Colonic mucosa (tissue), 4 donors: ENCODE measurements around the gene ING4. TPM values are rescaled to one million over a fixed set of nuclear protein-coding genes. Genes with fewer than 3 reads are reported as not detected.

Experiments used
- DNase-seq: peaks from one replicate; pipeline ENCODE4 v3.0.0-alpha.2; 2020
- H3K27ac ChIP-seq: fragments of 200-600 bp; one replicate; pipeline ENCODE4 v1.8.0; 2021
- H3K27me3 ChIP-seq: fragments of 200-600 bp; one replicate; pipeline ENCODE4 v1.8.0; 2021
- H3K36me3 ChIP-seq: fragments of 200-600 bp; one replicate; pipeline ENCODE4 v1.8.0; 2021
- H3K4me1 ChIP-seq: fragments of 200-600 bp; one replicate; pipeline ENCODE4 v1.8.0; 2021; ENCODE audit warnings: mild to moderate bottlenecking
- H3K4me3 ChIP-seq: fragments of 200-600 bp; one replicate; pipeline ENCODE4 v1.8.0; 2021
- H3K9ac ChIP-seq, 2 donors: one replicate each; pipeline ENCODE4 v1.7.0; 2013; ENCODE audit warnings: control low read depth in 2 of 2, low read depth in 2 of 2, low read length in 2 of 2
- H3K9me3 ChIP-seq: fragments of 200-600 bp; one replicate; pipeline ENCODE4 v1.8.0; 2021
- CTCF ChIP-seq: fragments of 200-600 bp; IDR thresholded peaks from one replicate; pipeline ENCODE4 v1.8.0; 2022; ENCODE audit warnings: antibody characterized with exemption, mild to moderate bottlenecking
- intact Hi-C: fragments of 100-400 bp; cut with DNase I; formaldehyde crosslinking; loops from one replicate; pipeline ENCODE4 v1.14.1; 2022
- total RNA-seq, 2 donors: library from RNA; stranded (reverse); fragmentation: NEBNext Ultra II Directional in 1 of 2; extraction: Animal tissue kit (Norgen Biotek cat#: 25700) in 1 of 2; gene quantifications; one replicate each; pipeline ENCODE4 v1.2.1, GENCODE V29; 2021
- donor health status: healthy.
- donor health status: DM: no; HTN: no; CAD: no.
- donor health status: DM: no; HTN: no; CAD: no.

Gene ING4
- total RNA-seq, 2 donors from 2014 or later: 20.0 to 33.8 TPM

DNA sequence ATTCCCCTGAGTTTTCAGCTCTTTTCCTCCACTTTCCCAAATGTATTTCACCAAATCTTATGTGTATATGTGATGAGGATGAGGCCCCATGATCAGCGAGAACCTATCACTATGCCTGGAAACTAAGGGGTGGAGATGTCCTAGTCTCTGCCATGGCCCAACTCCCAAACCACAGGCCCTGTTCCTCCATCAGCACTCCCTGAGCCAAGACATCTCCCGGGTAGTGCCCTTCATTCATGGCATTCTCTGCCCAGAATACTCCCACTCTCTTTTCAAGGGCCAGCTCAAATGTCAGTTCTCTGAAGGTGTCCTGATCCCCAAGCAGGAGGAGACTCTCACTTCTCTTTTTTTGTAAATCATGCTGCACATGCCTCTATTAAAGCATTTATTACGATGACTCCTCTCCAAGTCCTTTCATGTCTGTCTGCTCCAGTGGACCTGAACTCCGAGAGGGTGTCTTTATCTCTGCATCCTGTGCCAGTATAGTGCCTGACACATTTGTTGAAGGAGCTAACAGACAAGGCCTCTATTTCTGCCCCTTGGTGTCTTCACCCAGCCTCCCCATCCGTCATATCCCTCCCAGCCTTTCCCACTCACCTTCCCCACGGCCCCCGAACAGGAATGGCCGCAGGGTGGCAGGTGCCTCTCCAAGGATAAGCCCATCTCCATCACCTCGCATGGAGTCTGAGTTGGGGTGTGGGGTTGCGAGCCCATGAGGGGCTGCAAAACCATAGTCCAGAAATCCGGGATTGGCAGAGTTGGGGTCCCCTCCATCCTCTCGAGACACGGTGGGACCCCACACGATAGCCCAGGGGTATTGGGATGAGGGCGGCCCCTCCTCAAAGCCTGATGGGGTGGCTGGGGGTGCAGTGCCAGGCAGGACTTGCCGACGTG lies 34.0 kb upstream of the ING4 start:
- peaks cover 23% of the 10 kb centered on the region for H3K27me3 ChIP-seq
- intact Hi-C loops: no loop called here
- DNase-seq: no peak

GRCh38 chr12:6695313-6696045 lies 32.6 kb upstream of the ING4 start:
- DNase-seq: no peak
- Histone ChIP-seq H3K27ac (no peak overlapping the region), H3K36me3 (no peaks in the 10 kb centered on the region), H3K9me3 (no peaks in the 10 kb centered on the region), H3K4me1 (no peaks in the 10 kb centered on the region), H3K27me3 (peaks cover 8% of the 10 kb centered on the region), H3K4me3 (no peak overlapping the region), H3K9ac (no peak overlapping the region)
- no peak for TF ChIP-seq CTCF
- intact Hi-C loops: no loop called here

More for the DNA sequence above, 34.0 kb upstream of the ING4 start:
- Histone ChIP-seq H3K36me3 (no peaks in the 10 kb centered on the region), H3K9ac (no peak overlapping the region), H3K27ac (no peak overlapping the region), H3K9me3 (no peaks in the 10 kb centered on the region), H3K4me1 (peaks cover 3% of the 10 kb centered on the region), H3K4me3 (no peak overlapping the region)
- no peak for TF ChIP-seq CTCF

DNA sequence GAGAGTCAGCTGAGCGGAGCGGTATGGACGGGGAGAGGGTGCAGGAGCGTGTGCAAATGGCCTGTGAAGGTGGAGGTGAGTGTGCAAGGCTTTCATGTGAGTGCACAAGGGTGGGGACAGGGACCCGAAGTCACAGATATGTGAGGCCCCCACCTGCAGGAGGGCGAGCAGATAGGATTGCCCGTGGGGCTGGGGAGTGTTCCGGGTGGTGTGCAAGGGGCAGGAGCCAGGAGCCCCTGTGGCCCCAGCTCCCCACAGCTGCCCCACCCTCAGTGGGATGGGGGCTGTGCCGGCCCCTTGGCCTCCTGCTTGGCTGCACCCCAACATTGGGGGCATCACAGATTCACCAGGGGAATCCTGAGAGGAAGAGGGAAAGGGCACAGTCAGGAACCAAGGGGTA lies 31.8 kb upstream of the ING4 start:
- intact Hi-C loops: no loop called here
- Histone ChIP-seq H3K27me3 (peaks cover under 1% of the 10 kb centered on the region), H3K9me3 (no peaks in the 10 kb centered on the region), H3K36me3 (no peaks in the 10 kb centered on the region), H3K4me3 (no peak overlapping the region), H3K9ac (no peak overlapping the region), H3K4me1 (no peaks in the 10 kb centered on the region), H3K27ac (no peak overlapping the region)
- no peak for DNase-seq
- TF ChIP-seq CTCF: no peak

DNA sequence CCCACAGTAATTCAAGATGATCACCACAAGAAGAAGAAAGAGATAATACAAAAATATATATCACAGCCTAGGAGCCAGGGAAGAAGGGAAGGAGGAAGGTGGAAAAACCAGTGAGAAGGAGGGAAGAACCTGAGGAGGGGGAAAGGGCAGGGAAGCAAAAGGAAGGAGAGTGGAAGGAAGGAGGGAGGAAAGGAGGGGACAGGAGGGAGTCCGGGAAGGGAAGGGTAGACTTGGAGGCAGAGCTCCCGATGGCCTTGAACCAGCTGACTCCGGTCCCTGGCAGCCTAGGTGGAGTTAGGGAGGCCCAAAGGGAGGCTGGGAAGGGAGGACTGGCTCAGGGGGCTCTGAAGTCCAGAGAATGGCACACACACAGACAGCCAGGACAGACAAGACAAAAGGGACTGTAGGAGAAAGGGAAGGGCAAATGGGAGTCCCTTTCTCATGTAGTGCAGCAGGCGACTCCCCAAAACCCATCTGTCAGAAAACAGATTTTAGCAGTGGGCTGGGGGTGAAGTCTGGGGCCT lies 31.0 kb upstream of the ING4 start:
- Histone ChIP-seq H3K27ac (no peak overlapping the region), H3K4me3 (no peak overlapping the region), H3K9ac (no peak overlapping the region), H3K27me3 (no peaks in the 10 kb centered on the region), H3K9me3 (no peaks in the 10 kb centered on the region), H3K4me1 (no peaks in the 10 kb centered on the region), H3K36me3 (no peaks in the 10 kb centered on the region)
- intact Hi-C loops: no loop called here
- no peak for DNase-seq
- no peak for TF ChIP-seq CTCF

- no peak overlapping the region for H3K4me3 ChIP-seq
- intact Hi-C loops: no loop called here
- TF ChIP-seq CTCF: no peak
- H3K27me3 ChIP-seq: no peaks in the 10 kb centered on the region
- no peaks in the 10 kb centered on the region for H3K9me3 ChIP-seq
- no peak overlapping the region for H3K27ac ChIP-seq
- H3K4me1 ChIP-seq: peaks cover 2% of the 10 kb centered on the region
- DNase-seq: no peak
- no peak overlapping the region for H3K9ac ChIP-seq
- H3K36me3 ChIP-seq: no peaks in the 10 kb centered on the region
Observed at GRCh38 chr12:6692888-6693287, 30.0 kb upstream of the ING4 start.
